Breast epithelium (tissue), 4 donors: ENCODE measurements around the gene HSPB6. TPM values are rescaled to one million over a fixed set of nuclear protein-coding genes. Genes with fewer than 3 reads are reported as not detected.

Experiments
- DNase-seq, 2 donors: peaks; one replicate each; pipeline ENCODE4 v3.0.0-alpha.2; 2019; ENCODE audit warnings: low spot score in 2 of 2
- H3K27ac ChIP-seq, 2 donors: fragments of 200-600 bp; sonication (generic) in 1 of 2; one replicate each; pipeline ENCODE4 v1.5.1; 2016 to 2019; ENCODE audit warnings: mild to moderate bottlenecking in 1 of 2
- H3K27me3 ChIP-seq, 2 donors: fragments of 200-600 bp; sonication (generic) in 1 of 2; one replicate each; pipeline versions ENCODE4 v1.5.1 to v1.6.0; 2017 to 2019; ENCODE audit warnings: control low read depth in 1 of 2, mild to moderate bottlenecking in 1 of 2
- H3K36me3 ChIP-seq: fragments of 200-600 bp; one replicate; pipeline ENCODE4 v1.5.1; 2019
- H3K4me1 ChIP-seq, 2 donors: fragments of 200-600 bp; sonication (generic); one replicate each; pipeline ENCODE4 v1.5.1; 2016 to 2019; ENCODE audit warnings: control low read depth in 1 of 2
- H3K4me3 ChIP-seq, 3 donors: fragments of 200-600 bp; sonication (generic); 1 replicate in 2 of 3; 2 replicates in 1 of 3; pipeline ENCODE4 v1.5.1; 2016 to 2019; ENCODE audit warnings: mild to moderate bottlenecking in 3 of 3, moderate library complexity in 2 of 3
- H3K9me3 ChIP-seq, 2 donors: fragments of 200-600 bp; sonication (generic) in 1 of 2; one replicate each; pipeline ENCODE4 v1.5.1; 2016 to 2019; ENCODE audit warnings: control low read depth in 1 of 2
- CTCF ChIP-seq, 3 donors: fragments of 450-650 bp; IDR thresholded peaks; one replicate each; pipeline ENCODE4 v1.5.1; 2016 to 2017; ENCODE audit warnings: antibody characterized with exemption in 3 of 3, mild to moderate bottlenecking in 3 of 3, moderate library complexity in 3 of 3
- POLR2A ChIP-seq: fragments of 450-650 bp; IDR thresholded peaks from one replicate; pipeline ENCODE4 v1.6.1; 2016; ENCODE audit warnings: antibody characterized with exemption, mild to moderate bottlenecking, moderate library complexity
- POLR2AphosphoS5 ChIP-seq, 3 donors: sonication (generic); formaldehyde crosslinking; IDR thresholded peaks; one replicate each; pipeline ENCODE4 v1.6.1; 2017; ENCODE audit warnings: antibody characterized with exemption in 3 of 3
- intact Hi-C: fragments of 100-400 bp; cut with DNase I; formaldehyde crosslinking; loops from one replicate; pipeline ENCODE4 v1.15.1; 2023; ENCODE audit warnings: low total_unique reads
- total RNA-seq, 3 donors: library from RNA; depleted of rRNA; stranded (reverse); fragments of >200 nt; gene quantifications; one replicate each; pipeline ENCODE4 v1.1.0, GENCODE V29; 2016

HSPB6 gene
- total RNA-seq, 3 donors from 2014 or later: 31.0 to 144 (median 81.9) TPM

- H3K4me1 ChIP-seq: peaks cover 17 to 19% of the 10 kb centered on the region in 2 donors
- intact Hi-C loops: no loop called here
Observed at GRCh38 chr19:35719402-35720162, 37.2 kb downstream of the HSPB6 start.

GRCh38 chr19:35718345-35719041 lies 38.3 kb downstream of the HSPB6 start:
- peaks cover 17 to 19% of the 10 kb centered on the region in 2 donors for H3K4me1 ChIP-seq
- H3K27ac ChIP-seq: peak overlapping the region; percentile 88 to 93
- intact Hi-C loops: no loop called here
- H3K9me3 ChIP-seq: no peaks in the 10 kb centered on the region
- no peaks in the 10 kb centered on the region for H3K27me3 ChIP-seq
- TF ChIP-seq POLR2A: no peak
- no peak for TF ChIP-seq POLR2AphosphoS5 (IDR thresholded peaks at IDR 0.05)
- no peak for TF ChIP-seq CTCF (IDR thresholded peaks at IDR 0.05)
- no peak for DNase-seq
- H3K4me3 ChIP-seq: peak overlapping the region; percentile 76 to 93 (median 90)
- H3K36me3 ChIP-seq: no peaks in the 10 kb centered on the region

More at GRCh38 chr19:35719402-35720162, 37.2 kb downstream of the HSPB6 start:
- peaks cover 4% of the 10 kb centered on the region for H3K36me3 ChIP-seq
- H3K9me3 ChIP-seq: no peaks in the 10 kb centered on the region
- H3K27me3 ChIP-seq: no peaks in the 10 kb centered on the region
- H3K27ac ChIP-seq: peak overlapping the region; percentile 88 to 93
- no peak for DNase-seq
- TF ChIP-seq POLR2AphosphoS5 (IDR thresholded peaks at IDR 0.05): no peak
- no peak for TF ChIP-seq POLR2A
- TF ChIP-seq CTCF (IDR thresholded peaks at IDR 0.05): no peak
- peak overlapping the region in 1 of 3 donors; percentile 93 for H3K4me3 ChIP-seq

- intact Hi-C loops: no loop called here
- H3K4me1 ChIP-seq: peaks cover 17 to 19% of the 10 kb centered on the region in 2 donors
- peak within 1 kb of the TSS; percentile 88 to 93 for H3K27ac ChIP-seq
- no peaks in the 10 kb centered on the region for H3K36me3 ChIP-seq
- DNase-seq: no peak
- H3K9me3 ChIP-seq: no peaks in the 10 kb centered on the region
- no peak for TF ChIP-seq CTCF (IDR thresholded peaks at IDR 0.05)
- TF ChIP-seq POLR2AphosphoS5 (IDR thresholded peaks at IDR 0.05): peak in 2 of 3 donors; percentile 6 to 62
- TF ChIP-seq POLR2A: no peak
- no peaks in the 10 kb centered on the region for H3K27me3 ChIP-seq
- H3K4me3 ChIP-seq: peak within 1 kb of the TSS; percentile 76 to 93 (median 90)
Observed at GRCh38 chr19:35717665-35718344, 39.0 kb downstream of the HSPB6 start, which contains the start of gene KMT2B. Gene KMT2B, plus strand, starts transcription at chr19:35718003. Its CDS starts 16 bp downstream, at chr19:35718019.

GRCh38 chr19:35716801-35717664 lies 39.8 kb downstream of the HSPB6 start:
- TF ChIP-seq POLR2A (no peak), POLR2AphosphoS5 (IDR thresholded peaks at IDR 0.05) (peak in 1 of 3 donors; percentile 18), CTCF (IDR thresholded peaks at IDR 0.05) (peak; percentile 43 to 90 (median 86))
- DNase-seq: peak; percentile 93 to 96

More at GRCh38 chr19:35716801-35717664, 39.8 kb downstream of the HSPB6 start:
- no peaks in the 10 kb centered on the region for H3K9me3 ChIP-seq
- intact Hi-C loops: no loop called here
- peak overlapping the region; percentile 88 to 93 for H3K27ac ChIP-seq
- peak overlapping the region; percentile 76 to 93 (median 90) for H3K4me3 ChIP-seq
- peaks cover 17 to 19% of the 10 kb centered on the region in 2 donors for H3K4me1 ChIP-seq
- no peaks in the 10 kb centered on the region for H3K27me3 ChIP-seq
- no peaks in the 10 kb centered on the region for H3K36me3 ChIP-seq
